Breast epithelium (tissue), 3 donors: ENCODE data around the gene CCDC81.

Experiments used
- POLR2AphosphoS5 ChIP-seq, 3 donors: sonication (generic); formaldehyde crosslinking; IDR thresholded peaks; one replicate each; pipeline ENCODE4 v1.6.1; 2017; ENCODE audit warnings: antibody characterized with exemption in 3 of 3
- TF ChIP-seq, protein P1 (sequence below), 3 donors: fragments of 450-650 bp; IDR thresholded peaks; one replicate each; pipeline ENCODE4 v1.5.1; 2016 to 2017; ENCODE audit warnings: antibody characterized with exemption in 3 of 3, mild to moderate bottlenecking in 3 of 3, moderate library complexity in 3 of 3

- TF ChIP-seq, protein P1, sequence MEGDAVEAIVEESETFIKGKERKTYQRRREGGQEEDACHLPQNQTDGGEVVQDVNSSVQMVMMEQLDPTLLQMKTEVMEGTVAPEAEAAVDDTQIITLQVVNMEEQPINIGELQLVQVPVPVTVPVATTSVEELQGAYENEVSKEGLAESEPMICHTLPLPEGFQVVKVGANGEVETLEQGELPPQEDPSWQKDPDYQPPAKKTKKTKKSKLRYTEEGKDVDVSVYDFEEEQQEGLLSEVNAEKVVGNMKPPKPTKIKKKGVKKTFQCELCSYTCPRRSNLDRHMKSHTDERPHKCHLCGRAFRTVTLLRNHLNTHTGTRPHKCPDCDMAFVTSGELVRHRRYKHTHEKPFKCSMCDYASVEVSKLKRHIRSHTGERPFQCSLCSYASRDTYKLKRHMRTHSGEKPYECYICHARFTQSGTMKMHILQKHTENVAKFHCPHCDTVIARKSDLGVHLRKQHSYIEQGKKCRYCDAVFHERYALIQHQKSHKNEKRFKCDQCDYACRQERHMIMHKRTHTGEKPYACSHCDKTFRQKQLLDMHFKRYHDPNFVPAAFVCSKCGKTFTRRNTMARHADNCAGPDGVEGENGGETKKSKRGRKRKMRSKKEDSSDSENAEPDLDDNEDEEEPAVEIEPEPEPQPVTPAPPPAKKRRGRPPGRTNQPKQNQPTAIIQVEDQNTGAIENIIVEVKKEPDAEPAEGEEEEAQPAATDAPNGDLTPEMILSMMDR (IDR thresholded peaks at IDR 0.05): no peak
- no peak for TF ChIP-seq POLR2AphosphoS5 (IDR thresholded peaks at IDR 0.05)
Measured at GRCh38 chr11:86463955-86464354, 89.3 kb downstream of the CCDC81 start.
